Neural crest cell (in vitro differentiated cells): ENCODE results near the gene ERC2. TPM values are rescaled to one million over a fixed set of nuclear protein-coding genes. Genes with fewer than 3 reads are reported as not detected.

Experiments
- DNase-seq: peaks from one replicate; pipeline ENCODE4 v3.0.0; 2021; ENCODE audit warnings: low read depth, mixed read lengths, low spot score
- H3K27ac Mint-ChIP-seq: one replicate; pipeline ENCODE4 v1.8.0; 2021; ENCODE audit warnings: mild to moderate bottlenecking, mixed read lengths; ENCODE audit not compliant: unreplicated experiment
- H3K27me3 Mint-ChIP-seq: 2 replicates; pipeline ENCODE4 v1.8.0; 2021; ENCODE audit warnings: low read depth, mild to moderate bottlenecking, mixed read lengths
- H3K36me3 Mint-ChIP-seq: 2 replicates; pipeline ENCODE4 v1.8.0; 2021; ENCODE audit warnings: low read depth, mild to moderate bottlenecking, mixed read lengths
- H3K4me1 Mint-ChIP-seq: 2 replicates; pipeline ENCODE4 v1.8.0; 2021; ENCODE audit warnings: mixed read lengths
- H3K4me3 Mint-ChIP-seq: one replicate; pipeline ENCODE4 v1.8.0; 2021; ENCODE audit warnings: mild to moderate bottlenecking, mixed read lengths
- H3K9me3 Mint-ChIP-seq: 2 replicates; pipeline ENCODE4 v1.8.0; 2021; ENCODE audit warnings: mixed read lengths
- CTCF ChIP-seq: fragments of 200-600 bp; sonication (generic); conservative IDR thresholded peaks from 2 replicates; pipeline ENCODE4 v1.5.0; 2021; ENCODE audit warnings: antibody characterized with exemption, mild to moderate bottlenecking
- total RNA-seq: library from RNA; stranded (reverse); gene quantifications from 2 replicates; pipeline ENCODE4 v1.2.1, GENCODE V29; 2021

ERC2 gene
- total RNA-seq, 1 donor from 2014 or later, result 13.5 TPM

GRCh38 chr3:55607175-55607574 is 861.1 kb downstream of the ERC2 start:
- Mint-ChIP-seq H3K4me3 (no peak overlapping the region), H3K4me1 (peaks cover 5% of the 10 kb centered on the region), H3K27ac (no peak overlapping the region), H3K36me3 (no peaks in the 10 kb centered on the region), H3K9me3 (peaks cover 3% of the 10 kb centered on the region), H3K27me3 (no peaks in the 10 kb centered on the region)
- no peak for DNase-seq
- no peak for TF ChIP-seq CTCF

GRCh38 chr3:55605443-55606236 is 862.6 kb downstream of the ERC2 start:
- Mint-ChIP-seq H3K27ac (no peak overlapping the region), H3K4me3 (no peak overlapping the region), H3K27me3 (no peaks in the 10 kb centered on the region), H3K4me1 (peaks cover 5% of the 10 kb centered on the region), H3K9me3 (peaks cover 3% of the 10 kb centered on the region), H3K36me3 (no peaks in the 10 kb centered on the region)
- no peak for DNase-seq
- TF ChIP-seq CTCF, result no peak

GRCh38 chr3:55604846-55605245 is 863.4 kb downstream of the ERC2 start:
- H3K4me3 Mint-ChIP-seq, result no peak overlapping the region
- no peak overlapping the region for H3K27ac Mint-ChIP-seq
- no peak for TF ChIP-seq CTCF
- H3K9me3 Mint-ChIP-seq, result peaks cover 3% of the 10 kb centered on the region
- no peaks in the 10 kb centered on the region for H3K36me3 Mint-ChIP-seq
- peaks cover 5% of the 10 kb centered on the region for H3K4me1 Mint-ChIP-seq
- no peaks in the 10 kb centered on the region for H3K27me3 Mint-ChIP-seq
- no peak for DNase-seq

GRCh38 chr3:55604402-55604801 is 863.9 kb downstream of the ERC2 start:
- peaks cover 3% of the 10 kb centered on the region for H3K9me3 Mint-ChIP-seq
- no peak for DNase-seq
- H3K27me3 Mint-ChIP-seq, result no peaks in the 10 kb centered on the region
- no peaks in the 10 kb centered on the region for H3K36me3 Mint-ChIP-seq
- H3K4me3 Mint-ChIP-seq, result no peak overlapping the region
- no peak overlapping the region for H3K27ac Mint-ChIP-seq
- TF ChIP-seq CTCF, result no peak
- H3K4me1 Mint-ChIP-seq, result peaks cover 5% of the 10 kb centered on the region

GRCh38 chr3:55601366-55602080 is 866.7 kb downstream of the ERC2 start:
- no peak overlapping the region for H3K4me3 Mint-ChIP-seq
- TF ChIP-seq CTCF, result no peak
- H3K36me3 Mint-ChIP-seq, result no peaks in the 10 kb centered on the region
- H3K27ac Mint-ChIP-seq, result no peak overlapping the region
- peaks cover 3% of the 10 kb centered on the region for H3K9me3 Mint-ChIP-seq
- peaks cover 5% of the 10 kb centered on the region for H3K4me1 Mint-ChIP-seq
- DNase-seq, result no peak
- no peaks in the 10 kb centered on the region for H3K27me3 Mint-ChIP-seq
